ENCODE measurements around the gene CTNNBL1. TPM values are rescaled to one million over a fixed set of nuclear protein-coding genes. Genes with fewer than 3 reads are reported as not detected.

CTNNBL1 gene
- total and polyA plus RNA-seq, 2 experiments from 2014 or later, result 36.3 to 68.7 TPM

DNA sequence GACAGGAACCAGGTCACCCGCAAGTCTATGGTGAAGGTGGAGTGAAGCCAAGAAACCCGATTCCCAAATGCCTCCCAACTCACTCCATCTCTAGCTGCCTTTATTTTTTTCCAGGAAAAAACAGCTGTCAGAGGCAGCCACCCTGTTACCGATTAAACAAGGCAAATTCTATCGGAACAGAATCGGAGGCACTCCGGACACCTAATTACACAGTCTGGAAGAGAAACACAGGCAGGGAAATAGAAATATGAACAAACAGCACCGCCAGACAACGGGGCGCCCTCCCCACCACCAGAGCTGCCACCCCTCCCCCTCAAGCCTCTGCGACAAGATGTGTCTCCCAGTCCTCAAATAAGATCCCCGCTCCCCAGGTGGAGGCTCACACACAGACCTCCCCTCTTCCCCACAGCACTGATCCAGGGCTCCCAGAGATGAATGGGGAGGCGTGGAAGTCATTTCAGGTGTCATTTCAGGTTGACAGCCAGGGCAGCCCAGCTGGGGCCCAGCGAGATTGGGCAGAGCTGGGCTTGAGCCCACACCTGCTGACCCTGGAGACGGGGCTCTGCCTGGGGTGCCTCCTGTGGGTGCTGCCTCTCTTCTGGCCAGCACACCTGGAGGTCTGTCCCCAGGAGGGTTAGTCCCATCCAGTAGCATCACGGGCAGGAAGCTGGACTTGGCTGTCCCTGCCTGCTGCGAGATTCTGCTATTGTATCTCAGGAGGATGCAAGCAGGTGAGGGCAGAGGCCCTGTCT is 189.3 kb downstream of the CTNNBL1 start:
- no peaks in the 10 kb centered on the region for H3K9me2 ChIP-seq (ENCODE audit: insufficient read depth)
- Mint-ChIP-seq H3K9me3 (no peaks in the 10 kb centered on the region; the same call in 2 of the 3 replicates), H3K4me3 (no peak overlapping the region), H3K27ac (no peak overlapping the region), H3K27me3 (ENCODE audit: insufficient read depth, low read depth, poor library complexity) (peaks cover 15% of the 10 kb centered on the region), H3K36me3 (ENCODE audit: low read depth) (no peaks in the 10 kb centered on the region), H3K4me1 (peaks cover 7% of the 10 kb centered on the region)
- no peaks in the 10 kb centered on the region for H3K79me2 ChIP-seq (replicated peaks; ENCODE audit: insufficient read depth)
- H3K27me3 ChIP-seq (ENCODE audit: insufficient read depth), result no peaks in the 10 kb centered on the region
- no peaks in the 10 kb centered on the region for H3K36me3 ChIP-seq (ENCODE audit: insufficient read depth)
- H3K4me3 ChIP-seq, result no peak overlapping the region
- TF ChIP-seq CTCF (conservative IDR thresholded peaks at IDR 0.05; ENCODE audit: low read depth in 2 of 2) (no peak), STAT1 (IDR thresholded peaks at IDR 0.05; ENCODE audit: unreplicated experiment) (no peak), ZNF114 (CRISPR knock-in tag; IDR thresholded peaks at IDR 0.05) (no peak), EZH2 (IDR thresholded peaks at IDR 0.05; ENCODE audit: low read depth, unreplicated experiment) (no peak), POLR2AphosphoS5 (IDR thresholded peaks at IDR 0.05; ENCODE audit: low read depth) (no peak), EZH2phosphoT487 (IDR thresholded peaks at IDR 0.05; ENCODE audit: unreplicated experiment) (no peak), JUNB (IDR thresholded peaks at IDR 0.05; ENCODE audit: unreplicated experiment) (no peak), NANOG (IDR thresholded peaks at IDR 0.05; ENCODE audit: borderline replicate concordance) (no peak), ZNF331 (CRISPR knock-in tag; IDR thresholded peaks at IDR 0.05; ENCODE audit: low read depth) (no peak), CREB1 (CRISPR knock-in tag; IDR thresholded peaks at IDR 0.05; ENCODE audit: low read depth) (no peak), ETS1 (IDR thresholded peaks at IDR 0.05) (no peak)
- TF ChIP-seq, protein P1, sequence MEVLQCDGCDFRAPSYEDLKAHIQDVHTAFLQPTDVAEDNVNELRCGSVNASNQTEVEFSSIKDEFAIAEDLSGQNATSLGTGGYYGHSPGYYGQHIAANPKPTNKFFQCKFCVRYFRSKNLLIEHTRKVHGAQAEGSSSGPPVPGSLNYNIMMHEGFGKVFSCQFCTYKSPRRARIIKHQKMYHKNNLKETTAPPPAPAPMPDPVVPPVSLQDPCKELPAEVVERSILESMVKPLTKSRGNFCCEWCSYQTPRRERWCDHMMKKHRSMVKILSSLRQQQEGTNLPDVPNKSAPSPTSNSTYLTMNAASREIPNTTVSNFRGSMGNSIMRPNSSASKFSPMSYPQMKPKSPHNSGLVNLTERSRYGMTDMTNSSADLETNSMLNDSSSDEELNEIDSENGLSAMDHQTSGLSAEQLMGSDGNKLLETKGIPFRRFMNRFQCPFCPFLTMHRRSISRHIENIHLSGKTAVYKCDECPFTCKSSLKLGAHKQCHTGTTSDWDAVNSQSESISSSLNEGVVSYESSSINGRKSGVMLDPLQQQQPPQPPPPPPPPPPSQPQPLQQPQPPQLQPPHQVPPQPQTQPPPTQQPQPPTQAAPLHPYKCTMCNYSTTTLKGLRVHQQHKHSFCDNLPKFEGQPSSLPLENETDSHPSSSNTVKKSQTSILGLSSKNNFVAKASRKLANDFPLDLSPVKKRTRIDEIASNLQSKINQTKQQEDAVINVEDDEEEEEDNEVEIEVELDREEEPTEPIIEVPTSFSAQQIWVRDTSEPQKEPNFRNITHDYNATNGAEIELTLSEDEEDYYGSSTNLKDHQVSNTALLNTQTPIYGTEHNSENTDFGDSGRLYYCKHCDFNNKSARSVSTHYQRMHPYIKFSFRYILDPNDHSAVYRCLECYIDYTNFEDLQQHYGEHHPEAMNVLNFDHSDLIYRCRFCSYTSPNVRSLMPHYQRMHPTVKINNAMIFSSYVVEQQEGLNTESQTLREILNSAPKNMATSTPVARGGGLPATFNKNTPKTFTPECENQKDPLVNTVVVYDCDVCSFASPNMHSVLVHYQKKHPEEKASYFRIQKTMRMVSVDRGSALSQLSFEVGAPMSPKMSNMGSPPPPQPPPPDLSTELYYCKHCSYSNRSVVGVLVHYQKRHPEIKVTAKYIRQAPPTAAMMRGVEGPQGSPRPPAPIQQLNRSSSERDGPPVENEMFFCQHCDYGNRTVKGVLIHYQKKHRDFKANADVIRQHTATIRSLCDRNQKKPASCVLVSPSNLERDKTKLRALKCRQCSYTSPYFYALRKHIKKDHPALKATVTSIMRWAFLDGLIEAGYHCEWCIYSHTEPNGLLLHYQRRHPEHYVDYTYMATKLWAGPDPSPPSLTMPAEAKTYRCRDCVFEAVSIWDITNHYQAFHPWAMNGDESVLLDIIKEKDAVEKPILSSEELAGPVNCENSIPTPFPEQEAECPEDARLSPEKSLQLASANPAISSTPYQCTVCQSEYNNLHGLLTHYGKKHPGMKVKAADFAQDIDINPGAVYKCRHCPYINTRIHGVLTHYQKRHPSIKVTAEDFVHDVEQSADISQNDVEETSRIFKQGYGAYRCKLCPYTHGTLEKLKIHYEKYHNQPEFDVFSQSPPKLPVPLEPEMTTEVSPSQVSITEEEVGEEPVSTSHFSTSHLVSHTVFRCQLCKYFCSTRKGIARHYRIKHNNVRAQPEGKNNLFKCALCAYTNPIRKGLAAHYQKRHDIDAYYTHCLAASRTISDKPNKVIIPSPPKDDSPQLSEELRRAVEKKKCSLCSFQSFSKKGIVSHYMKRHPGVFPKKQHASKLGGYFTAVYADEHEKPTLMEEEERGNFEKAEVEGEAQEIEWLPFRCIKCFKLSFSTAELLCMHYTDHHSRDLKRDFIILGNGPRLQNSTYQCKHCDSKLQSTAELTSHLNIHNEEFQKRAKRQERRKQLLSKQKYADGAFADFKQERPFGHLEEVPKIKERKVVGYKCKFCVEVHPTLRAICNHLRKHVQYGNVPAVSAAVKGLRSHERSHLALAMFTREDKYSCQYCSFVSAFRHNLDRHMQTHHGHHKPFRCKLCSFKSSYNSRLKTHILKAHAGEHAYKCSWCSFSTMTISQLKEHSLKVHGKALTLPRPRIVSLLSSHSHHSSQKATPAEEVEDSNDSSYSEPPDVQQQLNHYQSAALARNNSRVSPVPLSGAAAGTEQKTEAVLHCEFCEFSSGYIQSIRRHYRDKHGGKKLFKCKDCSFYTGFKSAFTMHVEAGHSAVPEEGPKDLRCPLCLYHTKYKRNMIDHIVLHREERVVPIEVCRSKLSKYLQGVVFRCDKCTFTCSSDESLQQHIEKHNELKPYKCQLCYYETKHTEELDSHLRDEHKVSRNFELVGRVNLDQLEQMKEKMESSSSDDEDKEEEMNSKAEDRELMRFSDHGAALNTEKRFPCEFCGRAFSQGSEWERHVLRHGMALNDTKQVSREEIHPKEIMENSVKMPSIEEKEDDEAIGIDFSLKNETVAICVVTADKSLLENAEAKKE (CRISPR knock-in tag; IDR thresholded peaks at IDR 0.05), result no peak
- TF ChIP-seq, protein P2, sequence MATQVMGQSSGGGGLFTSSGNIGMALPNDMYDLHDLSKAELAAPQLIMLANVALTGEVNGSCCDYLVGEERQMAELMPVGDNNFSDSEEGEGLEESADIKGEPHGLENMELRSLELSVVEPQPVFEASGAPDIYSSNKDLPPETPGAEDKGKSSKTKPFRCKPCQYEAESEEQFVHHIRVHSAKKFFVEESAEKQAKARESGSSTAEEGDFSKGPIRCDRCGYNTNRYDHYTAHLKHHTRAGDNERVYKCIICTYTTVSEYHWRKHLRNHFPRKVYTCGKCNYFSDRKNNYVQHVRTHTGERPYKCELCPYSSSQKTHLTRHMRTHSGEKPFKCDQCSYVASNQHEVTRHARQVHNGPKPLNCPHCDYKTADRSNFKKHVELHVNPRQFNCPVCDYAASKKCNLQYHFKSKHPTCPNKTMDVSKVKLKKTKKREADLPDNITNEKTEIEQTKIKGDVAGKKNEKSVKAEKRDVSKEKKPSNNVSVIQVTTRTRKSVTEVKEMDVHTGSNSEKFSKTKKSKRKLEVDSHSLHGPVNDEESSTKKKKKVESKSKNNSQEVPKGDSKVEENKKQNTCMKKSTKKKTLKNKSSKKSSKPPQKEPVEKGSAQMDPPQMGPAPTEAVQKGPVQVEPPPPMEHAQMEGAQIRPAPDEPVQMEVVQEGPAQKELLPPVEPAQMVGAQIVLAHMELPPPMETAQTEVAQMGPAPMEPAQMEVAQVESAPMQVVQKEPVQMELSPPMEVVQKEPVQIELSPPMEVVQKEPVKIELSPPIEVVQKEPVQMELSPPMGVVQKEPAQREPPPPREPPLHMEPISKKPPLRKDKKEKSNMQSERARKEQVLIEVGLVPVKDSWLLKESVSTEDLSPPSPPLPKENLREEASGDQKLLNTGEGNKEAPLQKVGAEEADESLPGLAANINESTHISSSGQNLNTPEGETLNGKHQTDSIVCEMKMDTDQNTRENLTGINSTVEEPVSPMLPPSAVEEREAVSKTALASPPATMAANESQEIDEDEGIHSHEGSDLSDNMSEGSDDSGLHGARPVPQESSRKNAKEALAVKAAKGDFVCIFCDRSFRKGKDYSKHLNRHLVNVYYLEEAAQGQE (IDR thresholded peaks at IDR 0.05; ENCODE audit: unreplicated experiment), result no peak
- no peak for DNase-seq (ENCODE audit: low spot score)
- no peak overlapping the region for H2AFZ ChIP-seq
- no peak overlapping the region for H3K27ac ChIP-seq (ENCODE audit: low read depth)
- no peaks in the 10 kb centered on the region for H3K4me1 ChIP-seq (ENCODE audit: insufficient read depth)
- H3F3A ChIP-seq (replicated peaks; ENCODE audit: low read depth), result no peaks in the 10 kb centered on the region
- peak; percentile 18; the same call in 1 of the 3 replicates for ATAC-seq
- no peaks in the 10 kb centered on the region; the same call in 1 of the 2 replicates for H4K20me1 ChIP-seq (replicated peaks; ENCODE audit: insufficient read depth)
- no peak overlapping the region for H3K4me2 ChIP-seq

Measured in GM23338 (cell line).